Measurements from ENCODE around the gene CACNA2D3. TPM values are rescaled to one million over a fixed set of nuclear protein-coding genes. Genes with fewer than 3 reads are reported as not detected.

CACNA2D3 gene
- total RNA-seq, 2 donors from 2014 or later: not detected

GRCh38 chr3:54120657-54121413, 1.5 kb upstream of the CACNA2D3 start:
- H3K4me1 Mint-ChIP-seq: no peaks in the 10 kb centered on the region
- no peak overlapping the region for H3K27ac Mint-ChIP-seq
- H3K9me3 Mint-ChIP-seq: no peaks in the 10 kb centered on the region
- no peak overlapping the region for H3K4me3 Mint-ChIP-seq
- peaks cover 32% of the 10 kb centered on the region for H3K27me3 Mint-ChIP-seq
- H3K36me3 Mint-ChIP-seq (ENCODE audit: low read depth): no peaks in the 10 kb centered on the region
- ATAC-seq (replicated peaks): no peak

- Mint-ChIP-seq H3K4me3 (no peak overlapping the region), H3K36me3 (ENCODE audit: low read depth) (no peaks in the 10 kb centered on the region), H3K27me3 (peaks cover 32% of the 10 kb centered on the region), H3K4me1 (no peaks in the 10 kb centered on the region), H3K9me3 (no peaks in the 10 kb centered on the region), H3K27ac (no peak overlapping the region)
- no peak for ATAC-seq (replicated peaks)
Observed at GRCh38 chr3:54121414-54122323, 683 bp upstream of the CACNA2D3 start.

GRCh38 chr3:54123003-54123775, 837 bp downstream of the CACNA2D3 start:
- peaks cover 34% of the 10 kb centered on the region for H3K27me3 Mint-ChIP-seq

GRCh38 chr3:54123776-54124196, 1.4 kb downstream of the CACNA2D3 start:
- Mint-ChIP-seq H3K4me3 (no peak overlapping the region), H3K9me3 (no peaks in the 10 kb centered on the region), H3K4me1 (no peaks in the 10 kb centered on the region), H3K27ac (no peak overlapping the region), H3K27me3 (peaks cover 35% of the 10 kb centered on the region), H3K36me3 (ENCODE audit: low read depth) (no peaks in the 10 kb centered on the region)
- ATAC-seq (replicated peaks): no peak

More at GRCh38 chr3:54123003-54123775, 837 bp downstream of the CACNA2D3 start:
- H3K4me3 Mint-ChIP-seq: peak overlapping the region; percentile 6
- no peak for ATAC-seq (replicated peaks)
- no peak overlapping the region for H3K27ac Mint-ChIP-seq
- H3K9me3 Mint-ChIP-seq: no peaks in the 10 kb centered on the region
- H3K4me1 Mint-ChIP-seq: no peaks in the 10 kb centered on the region
- H3K36me3 Mint-ChIP-seq (ENCODE audit: low read depth): no peaks in the 10 kb centered on the region

GRCh38 chr3:54125300-54125699, 2.9 kb downstream of the CACNA2D3 start:
- peaks cover 33% of the 10 kb centered on the region for H3K27me3 Mint-ChIP-seq
- H3K36me3 Mint-ChIP-seq (ENCODE audit: low read depth): no peaks in the 10 kb centered on the region
- no peak overlapping the region for H3K4me3 Mint-ChIP-seq
- H3K4me1 Mint-ChIP-seq: no peaks in the 10 kb centered on the region
- H3K9me3 Mint-ChIP-seq: no peaks in the 10 kb centered on the region
- no peak overlapping the region for H3K27ac Mint-ChIP-seq
- ATAC-seq (replicated peaks): no peak

- peaks cover 30% of the 10 kb centered on the region for H3K27me3 Mint-ChIP-seq
- no peaks in the 10 kb centered on the region for H3K4me1 Mint-ChIP-seq
- no peak overlapping the region for H3K27ac Mint-ChIP-seq
- ATAC-seq (replicated peaks): no peak
- H3K36me3 Mint-ChIP-seq (ENCODE audit: low read depth): no peaks in the 10 kb centered on the region
- H3K9me3 Mint-ChIP-seq: no peaks in the 10 kb centered on the region
- H3K4me3 Mint-ChIP-seq: no peak overlapping the region
Observed at GRCh38 chr3:54126551-54126950, 4.2 kb downstream of the CACNA2D3 start.

GRCh38 chr3:54127499-54128056, 5.2 kb downstream of the CACNA2D3 start:
- peaks cover 30% of the 10 kb centered on the region for H3K27me3 Mint-ChIP-seq
- no peak overlapping the region for H3K4me3 Mint-ChIP-seq
- no peaks in the 10 kb centered on the region for H3K4me1 Mint-ChIP-seq
- no peak overlapping the region for H3K27ac Mint-ChIP-seq
- no peak for ATAC-seq (replicated peaks)
- no peaks in the 10 kb centered on the region for H3K36me3 Mint-ChIP-seq (ENCODE audit: low read depth)
- H3K9me3 Mint-ChIP-seq: no peaks in the 10 kb centered on the region

GRCh38 chr3:54131026-54131605, 8.8 kb downstream of the CACNA2D3 start:
- Mint-ChIP-seq H3K27me3 (peaks cover 13% of the 10 kb centered on the region), H3K36me3 (ENCODE audit: low read depth) (no peaks in the 10 kb centered on the region), H3K27ac (no peak overlapping the region), H3K4me1 (no peaks in the 10 kb centered on the region), H3K4me3 (no peak overlapping the region), H3K9me3 (no peaks in the 10 kb centered on the region)
- ATAC-seq (replicated peaks): no peak

- Mint-ChIP-seq H3K27me3 (peaks cover 17% of the 10 kb centered on the region), H3K27ac (no peak overlapping the region), H3K4me3 (no peak overlapping the region), H3K36me3 (ENCODE audit: low read depth) (no peaks in the 10 kb centered on the region), H3K9me3 (no peaks in the 10 kb centered on the region), H3K4me1 (no peaks in the 10 kb centered on the region)
- no peak for ATAC-seq (replicated peaks)
Observed at GRCh38 chr3:54131890-54132289, 9.5 kb downstream of the CACNA2D3 start.

GRCh38 chr3:54132685-54133084, 10.3 kb downstream of the CACNA2D3 start:
- Mint-ChIP-seq H3K27me3 (peaks cover 13% of the 10 kb centered on the region), H3K27ac (no peak overlapping the region), H3K4me1 (no peaks in the 10 kb centered on the region), H3K9me3 (no peaks in the 10 kb centered on the region), H3K36me3 (ENCODE audit: low read depth) (no peaks in the 10 kb centered on the region), H3K4me3 (no peak overlapping the region)
- no peak for ATAC-seq (replicated peaks)

GRCh38 chr3:54133196-54133595, 10.8 kb downstream of the CACNA2D3 start:
- H3K4me1 Mint-ChIP-seq: no peaks in the 10 kb centered on the region
- no peaks in the 10 kb centered on the region for H3K9me3 Mint-ChIP-seq
- no peaks in the 10 kb centered on the region for H3K36me3 Mint-ChIP-seq (ENCODE audit: low read depth)
- no peak for ATAC-seq (replicated peaks)
- peaks cover 10% of the 10 kb centered on the region for H3K27me3 Mint-ChIP-seq
- H3K4me3 Mint-ChIP-seq: no peak overlapping the region
- no peak overlapping the region for H3K27ac Mint-ChIP-seq

- no peak for ATAC-seq (replicated peaks)
Observed at GRCh38 chr3:54134155-54134554, 11.8 kb downstream of the CACNA2D3 start.

GRCh38 chr3:54134713-54135112, 12.4 kb downstream of the CACNA2D3 start:
- H3K4me3 Mint-ChIP-seq: no peak overlapping the region
- no peaks in the 10 kb centered on the region for H3K36me3 Mint-ChIP-seq (ENCODE audit: low read depth)
- no peaks in the 10 kb centered on the region for H3K9me3 Mint-ChIP-seq
- no peak overlapping the region for H3K27ac Mint-ChIP-seq
- peaks cover 4% of the 10 kb centered on the region for H3K27me3 Mint-ChIP-seq
- no peak for ATAC-seq (replicated peaks)
- no peaks in the 10 kb centered on the region for H3K4me1 Mint-ChIP-seq

More at GRCh38 chr3:54134155-54134554, 11.8 kb downstream of the CACNA2D3 start:
- H3K36me3 Mint-ChIP-seq (ENCODE audit: low read depth): no peaks in the 10 kb centered on the region
- H3K9me3 Mint-ChIP-seq: no peaks in the 10 kb centered on the region
- no peak overlapping the region for H3K27ac Mint-ChIP-seq
- H3K27me3 Mint-ChIP-seq: peaks cover 6% of the 10 kb centered on the region
- no peak overlapping the region for H3K4me3 Mint-ChIP-seq
- H3K4me1 Mint-ChIP-seq: no peaks in the 10 kb centered on the region

- Mint-ChIP-seq H3K27me3 (peaks cover 3% of the 10 kb centered on the region), H3K4me3 (no peak overlapping the region), H3K36me3 (ENCODE audit: low read depth) (no peaks in the 10 kb centered on the region), H3K27ac (no peak overlapping the region), H3K9me3 (no peaks in the 10 kb centered on the region), H3K4me1 (no peaks in the 10 kb centered on the region)
- no peak for ATAC-seq (replicated peaks)
Observed at GRCh38 chr3:54137311-54137710, 15.0 kb downstream of the CACNA2D3 start.

Data from activated T-helper 17 cell treated with anti-CD3 and anti-CD28 coated beads, Interleukin-2, amount 50 U/mL, for 72 hours (primary cell).